GM23338 (cell line): ENCODE data around the gene SNUPN.
A peak's percentile ranks its signal among the peaks of the same experiment; 100 is the strongest.

ENCODE experiments used
- CREB1 ChIP-seq: fragments of 250-450 bp; sonication (Bioruptor Pico); IDR thresholded peaks from 2 replicates; pipeline ENCODE4 v1.5.0; 2020; ENCODE audit warnings: low read depth, mild to moderate bottlenecking, moderate library complexity
- CTCF ChIP-seq, 2 experiments: fragments of 200-600 bp in 1 of 2; sonication (generic) in 1 of 2; conservative IDR thresholded peaks; 2 replicates each; pipeline versions ENCODE4 v1.5.1 to v1.6.1; 2016 to 2017; ENCODE audit warnings: antibody characterized with exemption in 2 of 2, low read depth in 2 of 2, mild to moderate bottlenecking in 2 of 2, moderate library complexity in 1 of 2
- EZH2 ChIP-seq: fragments of 200-600 bp; sonication (generic); IDR thresholded peaks from one replicate; pipeline ENCODE4 v1.8.0; 2017; ENCODE audit warnings: antibody characterized with exemption, mild to moderate bottlenecking, low read depth; ENCODE audit not compliant: unreplicated experiment
- EZH2phosphoT487 ChIP-seq: fragments of 200-600 bp; sonication (generic); IDR thresholded peaks from one replicate; pipeline ENCODE4 v1.8.1; 2018; ENCODE audit warnings: antibody characterized with exemption; ENCODE audit not compliant: unreplicated experiment
- JUNB ChIP-seq: IDR thresholded peaks from one replicate; pipeline ENCODE4 v1.6.1; 2016; ENCODE audit warnings: antibody characterized with exemption; ENCODE audit not compliant: unreplicated experiment
- NANOG ChIP-seq: IDR thresholded peaks from 2 replicates; pipeline ENCODE4 v1.6.1; 2016; ENCODE audit warnings: antibody characterized with exemption, borderline replicate concordance
- POLR2AphosphoS5 ChIP-seq: IDR thresholded peaks from 2 replicates; pipeline ENCODE4 v1.6.1; 2016; ENCODE audit warnings: antibody characterized with exemption, low read depth
- REST ChIP-seq: IDR thresholded peaks from one replicate; pipeline ENCODE4 v1.6.1; 2018; ENCODE audit warnings: antibody characterized with exemption; ENCODE audit not compliant: unreplicated experiment
- STAT1 ChIP-seq: IDR thresholded peaks from one replicate; pipeline ENCODE4 v1.6.1; 2016; ENCODE audit warnings: antibody characterized with exemption; ENCODE audit not compliant: unreplicated experiment
- ZNF114 ChIP-seq: fragments of 250-450 bp; sonication (Bioruptor Pico); IDR thresholded peaks from 2 replicates; pipeline ENCODE4 v1.5.0; 2020; ENCODE audit warnings: mild to moderate bottlenecking, moderate library complexity
- TF ChIP-seq, protein P1 (sequence below): fragments of 250-450 bp; sonication (Bioruptor Pico); IDR thresholded peaks from 2 replicates; pipeline ENCODE4 v1.5.0; 2020; ENCODE audit warnings: mild to moderate bottlenecking, moderate library complexity
- TF ChIP-seq, protein P2 (sequence below): IDR thresholded peaks from 2 replicates; pipeline ENCODE4 v1.6.1; 2016; ENCODE audit warnings: antibody characterized with exemption

DNA sequence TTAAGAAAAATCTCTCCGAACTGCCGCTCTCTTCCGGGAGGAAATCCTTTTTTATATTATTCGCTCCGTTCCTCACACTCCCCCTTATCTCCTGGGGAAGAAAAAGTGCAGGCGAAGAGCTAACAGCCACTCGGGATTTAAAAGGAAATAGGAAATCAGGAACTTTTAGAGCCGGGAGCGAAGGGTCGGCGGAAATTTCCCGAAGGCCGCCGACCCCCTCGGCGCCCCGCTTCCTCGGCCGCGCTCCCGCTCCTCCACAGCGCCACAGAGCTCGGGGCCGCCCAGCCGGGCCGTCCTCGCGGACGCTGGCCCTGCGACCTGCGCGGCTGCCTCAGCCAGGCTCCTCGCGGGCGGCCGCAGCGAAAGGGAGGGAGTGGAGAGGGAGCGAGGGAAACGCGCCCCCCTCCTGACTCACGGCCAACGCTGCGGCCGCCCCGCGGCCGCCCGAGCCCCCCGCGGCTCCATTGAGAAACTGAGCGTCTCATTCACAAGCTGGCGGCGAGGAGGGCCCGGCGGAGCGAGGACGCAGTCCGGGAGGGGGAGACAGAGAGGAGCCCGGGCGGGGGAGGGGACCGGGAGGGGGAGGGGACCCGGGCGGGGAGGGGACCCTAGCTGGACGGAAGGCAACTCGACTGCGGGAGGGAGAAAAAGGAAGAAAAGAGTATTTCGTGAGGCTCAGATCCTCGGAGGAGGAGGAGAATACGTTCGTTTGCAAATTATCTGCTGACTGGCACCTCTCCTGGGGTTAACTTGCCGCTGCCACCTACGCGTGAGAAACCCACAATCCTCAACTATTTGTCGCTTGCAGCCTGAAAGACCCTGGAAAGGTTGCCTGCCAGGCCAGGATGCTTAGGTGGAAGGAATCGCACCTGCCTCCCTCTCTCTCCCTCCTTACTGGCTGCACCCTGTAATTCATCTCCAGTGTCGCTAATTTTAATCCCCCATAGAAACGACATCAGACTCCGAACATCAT, 46.3 kb downstream of the SNUPN start, which contains the start of gene PTPN9:
- TF ChIP-seq CREB1 (CRISPR knock-in tag) (0 out of 2 replicates have a peak, but pooled peaks have one; percentile 43), EZH2 (no peak), POLR2AphosphoS5 (peak; percentile 57; the same call in 1 of the 2 replicates), CTCF (conservative IDR thresholded peaks at IDR 0.05; ENCODE audit: low read depth in 2 of 2) (peak; percentile 22 to 48; a peak in 3 of 4 replicates), EZH2phosphoT487 (no peak), JUNB (no peak), STAT1 (no peak), REST (no peak), ZNF114 (no peak), NANOG (no peak)
- TF ChIP-seq, protein P1, sequence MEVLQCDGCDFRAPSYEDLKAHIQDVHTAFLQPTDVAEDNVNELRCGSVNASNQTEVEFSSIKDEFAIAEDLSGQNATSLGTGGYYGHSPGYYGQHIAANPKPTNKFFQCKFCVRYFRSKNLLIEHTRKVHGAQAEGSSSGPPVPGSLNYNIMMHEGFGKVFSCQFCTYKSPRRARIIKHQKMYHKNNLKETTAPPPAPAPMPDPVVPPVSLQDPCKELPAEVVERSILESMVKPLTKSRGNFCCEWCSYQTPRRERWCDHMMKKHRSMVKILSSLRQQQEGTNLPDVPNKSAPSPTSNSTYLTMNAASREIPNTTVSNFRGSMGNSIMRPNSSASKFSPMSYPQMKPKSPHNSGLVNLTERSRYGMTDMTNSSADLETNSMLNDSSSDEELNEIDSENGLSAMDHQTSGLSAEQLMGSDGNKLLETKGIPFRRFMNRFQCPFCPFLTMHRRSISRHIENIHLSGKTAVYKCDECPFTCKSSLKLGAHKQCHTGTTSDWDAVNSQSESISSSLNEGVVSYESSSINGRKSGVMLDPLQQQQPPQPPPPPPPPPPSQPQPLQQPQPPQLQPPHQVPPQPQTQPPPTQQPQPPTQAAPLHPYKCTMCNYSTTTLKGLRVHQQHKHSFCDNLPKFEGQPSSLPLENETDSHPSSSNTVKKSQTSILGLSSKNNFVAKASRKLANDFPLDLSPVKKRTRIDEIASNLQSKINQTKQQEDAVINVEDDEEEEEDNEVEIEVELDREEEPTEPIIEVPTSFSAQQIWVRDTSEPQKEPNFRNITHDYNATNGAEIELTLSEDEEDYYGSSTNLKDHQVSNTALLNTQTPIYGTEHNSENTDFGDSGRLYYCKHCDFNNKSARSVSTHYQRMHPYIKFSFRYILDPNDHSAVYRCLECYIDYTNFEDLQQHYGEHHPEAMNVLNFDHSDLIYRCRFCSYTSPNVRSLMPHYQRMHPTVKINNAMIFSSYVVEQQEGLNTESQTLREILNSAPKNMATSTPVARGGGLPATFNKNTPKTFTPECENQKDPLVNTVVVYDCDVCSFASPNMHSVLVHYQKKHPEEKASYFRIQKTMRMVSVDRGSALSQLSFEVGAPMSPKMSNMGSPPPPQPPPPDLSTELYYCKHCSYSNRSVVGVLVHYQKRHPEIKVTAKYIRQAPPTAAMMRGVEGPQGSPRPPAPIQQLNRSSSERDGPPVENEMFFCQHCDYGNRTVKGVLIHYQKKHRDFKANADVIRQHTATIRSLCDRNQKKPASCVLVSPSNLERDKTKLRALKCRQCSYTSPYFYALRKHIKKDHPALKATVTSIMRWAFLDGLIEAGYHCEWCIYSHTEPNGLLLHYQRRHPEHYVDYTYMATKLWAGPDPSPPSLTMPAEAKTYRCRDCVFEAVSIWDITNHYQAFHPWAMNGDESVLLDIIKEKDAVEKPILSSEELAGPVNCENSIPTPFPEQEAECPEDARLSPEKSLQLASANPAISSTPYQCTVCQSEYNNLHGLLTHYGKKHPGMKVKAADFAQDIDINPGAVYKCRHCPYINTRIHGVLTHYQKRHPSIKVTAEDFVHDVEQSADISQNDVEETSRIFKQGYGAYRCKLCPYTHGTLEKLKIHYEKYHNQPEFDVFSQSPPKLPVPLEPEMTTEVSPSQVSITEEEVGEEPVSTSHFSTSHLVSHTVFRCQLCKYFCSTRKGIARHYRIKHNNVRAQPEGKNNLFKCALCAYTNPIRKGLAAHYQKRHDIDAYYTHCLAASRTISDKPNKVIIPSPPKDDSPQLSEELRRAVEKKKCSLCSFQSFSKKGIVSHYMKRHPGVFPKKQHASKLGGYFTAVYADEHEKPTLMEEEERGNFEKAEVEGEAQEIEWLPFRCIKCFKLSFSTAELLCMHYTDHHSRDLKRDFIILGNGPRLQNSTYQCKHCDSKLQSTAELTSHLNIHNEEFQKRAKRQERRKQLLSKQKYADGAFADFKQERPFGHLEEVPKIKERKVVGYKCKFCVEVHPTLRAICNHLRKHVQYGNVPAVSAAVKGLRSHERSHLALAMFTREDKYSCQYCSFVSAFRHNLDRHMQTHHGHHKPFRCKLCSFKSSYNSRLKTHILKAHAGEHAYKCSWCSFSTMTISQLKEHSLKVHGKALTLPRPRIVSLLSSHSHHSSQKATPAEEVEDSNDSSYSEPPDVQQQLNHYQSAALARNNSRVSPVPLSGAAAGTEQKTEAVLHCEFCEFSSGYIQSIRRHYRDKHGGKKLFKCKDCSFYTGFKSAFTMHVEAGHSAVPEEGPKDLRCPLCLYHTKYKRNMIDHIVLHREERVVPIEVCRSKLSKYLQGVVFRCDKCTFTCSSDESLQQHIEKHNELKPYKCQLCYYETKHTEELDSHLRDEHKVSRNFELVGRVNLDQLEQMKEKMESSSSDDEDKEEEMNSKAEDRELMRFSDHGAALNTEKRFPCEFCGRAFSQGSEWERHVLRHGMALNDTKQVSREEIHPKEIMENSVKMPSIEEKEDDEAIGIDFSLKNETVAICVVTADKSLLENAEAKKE = no peak
- TF ChIP-seq, protein P2, sequence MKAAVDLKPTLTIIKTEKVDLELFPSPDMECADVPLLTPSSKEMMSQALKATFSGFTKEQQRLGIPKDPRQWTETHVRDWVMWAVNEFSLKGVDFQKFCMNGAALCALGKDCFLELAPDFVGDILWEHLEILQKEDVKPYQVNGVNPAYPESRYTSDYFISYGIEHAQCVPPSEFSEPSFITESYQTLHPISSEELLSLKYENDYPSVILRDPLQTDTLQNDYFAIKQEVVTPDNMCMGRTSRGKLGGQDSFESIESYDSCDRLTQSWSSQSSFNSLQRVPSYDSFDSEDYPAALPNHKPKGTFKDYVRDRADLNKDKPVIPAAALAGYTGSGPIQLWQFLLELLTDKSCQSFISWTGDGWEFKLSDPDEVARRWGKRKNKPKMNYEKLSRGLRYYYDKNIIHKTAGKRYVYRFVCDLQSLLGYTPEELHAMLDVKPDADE = no peak
